ENCODE measurements around the gene USP54.
"Not testable (repeated sequence)": the region's sequence is repeated elsewhere in the genome, so short reads cannot be mapped to it uniquely, and the experiment has no call there.

The USP54 gene

DNA sequence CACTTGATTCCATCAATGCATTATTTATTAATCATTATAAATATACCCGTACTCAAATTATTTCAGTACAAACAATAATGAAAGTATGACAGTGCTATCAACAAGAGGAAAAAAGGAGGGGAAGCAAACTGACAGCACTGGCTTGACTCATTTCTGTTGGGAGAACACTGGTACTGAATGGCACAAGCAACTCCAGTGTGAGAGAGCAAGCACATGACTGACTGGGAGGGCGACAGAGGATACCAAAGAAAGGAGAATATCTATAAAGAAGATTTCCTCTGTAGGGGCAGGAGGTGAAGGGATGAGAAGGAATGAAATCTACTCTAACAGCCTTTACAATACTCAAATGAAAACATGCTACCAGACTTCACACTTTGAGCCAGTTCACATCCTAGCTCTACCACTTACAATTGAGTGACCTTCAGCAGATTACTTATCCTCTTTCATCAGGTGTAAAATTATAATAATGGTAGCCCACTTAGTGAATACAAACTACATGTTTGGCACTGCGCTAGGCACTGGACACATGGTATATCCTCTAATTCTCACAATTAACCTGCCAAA lies 1.5 kb downstream of the USP54 start:
- DNase-seq (ENCODE audit: low spot score), result no peak

DNA sequence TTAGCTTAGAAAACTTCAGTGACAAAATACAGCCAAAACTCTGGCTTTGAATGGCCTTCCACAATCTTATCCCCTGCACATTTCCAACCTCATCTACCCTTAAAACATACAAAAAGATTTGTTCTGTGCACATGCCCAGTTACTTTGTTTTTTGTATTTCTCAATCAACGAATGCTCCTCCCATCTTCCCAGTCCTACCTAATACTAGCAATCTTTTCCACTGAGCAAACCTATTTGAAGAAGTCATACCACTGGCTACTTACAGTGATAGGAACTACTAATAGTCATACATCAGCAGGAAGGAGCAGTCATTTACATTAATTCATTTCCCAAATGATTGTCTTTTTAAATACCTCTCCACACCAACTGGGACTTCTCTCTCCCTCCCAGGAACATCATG lies 2.5 kb downstream of the USP54 start:
- DNase-seq (ENCODE audit: low spot score), result no peak

DNA sequence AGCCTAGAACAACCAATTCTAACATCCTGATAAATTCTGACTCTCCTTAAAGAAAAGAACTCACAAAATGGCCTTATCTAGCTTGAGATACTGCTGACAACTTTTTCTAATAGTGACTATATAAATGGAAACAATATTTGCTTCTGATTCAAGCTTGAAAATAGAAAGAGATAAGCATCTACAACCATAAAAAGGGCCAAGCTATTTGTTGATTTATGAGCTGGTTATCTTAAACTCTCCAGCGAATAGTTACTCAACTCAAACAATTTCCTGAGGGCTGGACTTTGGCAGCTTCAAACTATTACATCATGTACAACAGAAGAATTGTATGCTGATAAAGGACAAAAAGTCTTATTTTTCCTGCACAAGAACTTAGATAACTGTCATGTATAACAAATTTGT lies 4.6 kb downstream of the USP54 start:
- no peak for DNase-seq (ENCODE audit: low spot score)

DNA sequence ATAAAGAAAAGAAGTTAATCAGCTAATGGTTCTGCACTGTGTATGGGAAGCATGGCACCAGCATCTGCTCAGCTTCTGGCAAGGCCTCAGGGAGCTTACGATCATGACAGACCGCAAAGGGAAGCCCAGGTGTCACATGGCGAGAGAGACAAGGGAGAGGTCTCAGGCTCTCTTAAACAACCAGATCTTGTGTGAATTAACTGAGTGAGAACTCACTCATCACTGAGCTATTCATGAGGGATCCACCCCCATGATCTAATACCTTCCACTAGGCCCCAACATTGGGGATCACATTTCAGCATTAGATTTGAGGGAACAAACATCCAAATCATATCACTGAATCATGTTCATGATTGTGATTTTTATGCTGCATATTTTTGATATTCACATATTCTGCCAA lies 5.8 kb downstream of the USP54 start:
- DNase-seq (ENCODE audit: low spot score), result no peak

DNA sequence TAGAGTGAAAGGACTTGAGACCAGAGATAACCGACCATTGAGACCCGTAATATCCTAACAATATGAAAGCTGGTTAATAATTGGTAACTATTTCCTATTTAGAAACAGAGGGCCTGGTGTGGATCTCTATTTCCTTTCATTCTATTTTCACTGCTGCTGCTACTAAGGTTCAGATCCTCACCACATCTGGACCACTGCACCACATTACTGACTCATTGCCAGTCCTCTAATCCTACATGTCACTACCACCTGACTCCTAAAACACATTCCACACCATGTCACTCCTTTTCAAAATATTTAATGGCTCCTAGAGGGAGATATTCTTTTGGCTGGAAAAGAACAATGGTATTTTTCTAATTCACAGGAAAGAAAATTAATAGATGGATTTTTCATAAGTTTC lies 6.4 kb downstream of the USP54 start:
- no peak for DNase-seq (ENCODE audit: low spot score)

DNA sequence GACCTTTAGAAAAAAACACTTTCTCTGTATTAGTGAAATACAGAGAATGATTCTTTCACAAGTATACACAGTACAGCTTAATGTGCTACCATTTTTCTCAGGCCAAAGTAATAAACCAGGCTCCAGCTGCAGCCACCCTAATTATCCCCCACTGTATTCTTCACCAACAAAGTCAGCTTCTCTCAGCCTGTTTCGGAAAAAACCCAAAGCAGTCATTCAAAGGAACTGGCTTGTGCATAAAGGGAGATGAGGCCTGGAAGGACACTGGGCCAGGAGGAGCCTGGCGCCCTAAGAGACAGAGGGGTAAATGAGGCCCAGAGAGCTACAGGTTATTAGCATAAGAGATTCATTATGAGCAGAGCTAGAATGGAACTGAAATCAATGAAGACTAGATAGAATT lies 9.2 kb downstream of the USP54 start:
- DNase-seq (ENCODE audit: low spot score), result no peak

DNA sequence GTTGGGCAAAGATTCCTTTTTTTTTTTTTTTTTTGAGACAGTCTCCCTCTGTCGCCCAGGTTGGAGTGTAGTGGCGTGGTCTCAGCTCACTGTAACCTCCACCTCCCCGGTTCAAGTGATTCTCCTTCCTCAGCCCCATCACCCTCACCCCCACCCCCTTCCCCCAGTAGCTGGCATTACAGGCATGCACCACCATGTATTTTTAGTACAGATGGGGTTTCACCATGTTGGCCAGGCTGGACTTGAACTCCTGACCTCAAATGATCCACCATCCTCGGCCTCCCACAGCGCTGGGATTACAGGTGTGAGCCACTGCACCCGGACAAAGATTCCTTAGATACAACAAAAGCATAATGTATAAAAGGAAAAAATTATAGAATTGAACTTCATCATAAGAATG lies 12.2 kb downstream of the USP54 start:
- not testable (repeated sequence) for DNase-seq (ENCODE audit: low spot score)

DNA sequence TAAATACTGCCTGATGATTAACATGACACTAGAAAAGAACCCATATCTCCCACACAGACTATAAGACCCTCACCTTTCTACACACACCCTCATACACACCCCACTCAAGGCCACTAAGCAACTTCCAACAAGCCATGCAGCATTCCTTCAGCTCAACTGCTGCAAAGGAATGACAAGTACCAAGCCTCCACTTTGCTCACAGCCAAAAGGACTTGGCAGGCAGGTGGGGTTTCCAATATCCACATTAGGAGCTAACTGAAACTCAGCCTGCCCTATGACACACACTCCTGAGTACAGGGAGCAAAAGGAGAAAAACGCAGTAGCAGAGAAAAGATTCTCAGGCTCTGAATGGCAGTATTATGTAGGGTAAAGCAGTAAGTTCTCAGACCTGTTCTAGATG lies 13.4 kb downstream of the USP54 start:
- DNase-seq (ENCODE audit: low spot score), result peak; percentile 38

DNA sequence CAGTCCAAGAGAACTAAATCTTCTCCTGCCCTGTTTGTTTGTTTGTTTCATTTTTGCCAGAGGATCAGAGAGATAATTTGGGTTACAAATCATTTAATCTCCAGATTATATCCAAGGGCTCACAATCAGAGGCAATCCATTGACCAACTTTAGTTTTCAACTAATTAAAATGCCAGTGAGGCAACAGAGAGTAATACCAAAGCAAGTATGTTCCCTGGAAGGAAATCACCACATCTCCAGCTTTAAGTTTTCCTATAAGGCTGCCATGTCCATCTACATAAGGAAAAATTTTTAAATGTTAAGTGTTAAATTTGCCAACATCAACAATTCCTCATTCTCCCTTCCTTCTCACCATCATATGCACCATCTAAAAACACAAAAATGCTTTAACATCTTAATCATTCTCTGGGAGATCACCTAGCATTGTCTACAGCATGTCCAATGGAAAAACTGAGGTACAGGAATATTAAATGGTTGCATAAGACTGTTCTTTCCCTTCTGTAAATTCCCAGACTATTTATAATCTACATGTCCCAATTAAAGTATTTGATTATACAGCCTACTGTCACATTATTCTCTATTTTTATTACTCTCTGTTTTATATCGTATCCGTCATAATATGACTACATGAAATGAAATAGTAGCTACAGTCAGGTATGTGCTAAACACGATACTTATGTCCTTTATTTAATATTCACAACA lies 14.1 kb downstream of the USP54 start:
- DNase-seq (ENCODE audit: low spot score), result no peak

DNA sequence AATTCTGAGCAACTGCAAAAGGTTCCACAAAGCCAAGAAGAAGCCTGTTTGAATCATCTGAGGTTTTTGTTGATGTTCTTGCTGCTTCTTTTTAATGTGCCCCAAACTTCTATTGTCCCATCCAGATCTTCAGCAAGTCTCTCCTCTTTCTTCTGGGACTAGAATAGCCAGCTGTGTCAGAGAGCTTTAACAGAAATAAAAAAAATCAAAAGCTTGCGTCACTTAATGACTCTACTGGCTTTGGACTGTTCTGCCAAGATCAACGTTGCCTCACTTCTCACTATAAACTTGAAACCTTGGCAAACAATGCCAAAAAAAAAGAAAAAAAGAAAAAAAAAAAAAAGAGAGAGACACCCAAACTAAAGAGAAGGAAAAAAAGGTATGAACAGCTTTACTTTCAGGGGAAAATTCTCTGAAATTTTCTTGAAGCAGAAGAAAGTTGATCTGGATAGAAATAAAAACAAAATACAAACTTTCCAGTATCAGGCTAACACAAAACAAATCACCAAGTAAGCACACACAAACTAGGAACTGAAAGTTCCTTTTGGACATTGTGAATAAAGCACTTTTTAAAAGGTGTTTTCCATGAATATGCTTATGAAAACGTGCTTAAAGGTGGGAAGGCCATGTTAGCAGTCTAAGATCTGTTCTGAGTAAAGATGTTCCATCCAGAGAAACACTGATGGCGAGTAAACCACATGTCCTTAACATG lies 14.8 kb downstream of the USP54 start:
- DNase-seq (ENCODE audit: low spot score), result no peak

DNA sequence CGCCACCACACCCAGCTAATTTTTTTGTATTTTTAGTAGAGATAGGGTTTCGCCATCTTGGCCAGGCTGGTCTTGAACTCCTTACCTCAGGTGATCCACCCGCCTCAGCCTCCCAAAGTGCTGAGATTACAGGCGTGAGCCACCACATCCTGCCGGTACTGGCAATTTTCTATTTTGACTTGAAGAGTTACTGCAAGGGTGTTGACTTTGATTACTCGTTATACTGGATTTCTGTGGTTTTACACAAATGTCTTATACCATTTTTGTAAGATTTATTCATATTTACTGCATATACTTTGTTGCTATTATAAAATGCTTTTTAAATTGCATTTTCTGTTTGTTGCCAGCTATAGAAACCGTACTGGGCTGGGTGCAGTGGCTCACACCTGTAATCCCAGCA lies 24.1 kb downstream of the USP54 start:
- not testable (repeated sequence) for DNase-seq (ENCODE audit: low spot score)

DNA sequence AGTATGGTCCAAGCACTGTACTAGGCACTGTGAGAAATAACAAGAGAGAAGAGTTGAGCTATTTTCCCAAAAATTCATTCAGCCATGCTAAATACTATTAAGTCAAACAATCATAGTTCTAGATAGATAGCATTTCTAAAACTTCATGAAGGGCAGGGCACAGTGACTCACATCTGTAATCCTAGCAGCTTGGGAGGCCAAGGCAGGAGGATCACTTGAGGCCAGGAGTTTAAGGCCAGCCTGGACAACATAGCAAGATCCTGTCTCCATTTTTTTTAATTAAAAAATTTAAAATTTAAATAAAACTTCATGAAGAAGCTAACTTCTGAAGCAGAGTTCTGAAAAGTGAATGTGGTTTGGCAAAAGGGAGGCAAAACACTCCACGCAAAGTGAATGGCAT lies 29.9 kb downstream of the USP54 start:
- DNase-seq (ENCODE audit: low spot score), result no peak

DNA sequence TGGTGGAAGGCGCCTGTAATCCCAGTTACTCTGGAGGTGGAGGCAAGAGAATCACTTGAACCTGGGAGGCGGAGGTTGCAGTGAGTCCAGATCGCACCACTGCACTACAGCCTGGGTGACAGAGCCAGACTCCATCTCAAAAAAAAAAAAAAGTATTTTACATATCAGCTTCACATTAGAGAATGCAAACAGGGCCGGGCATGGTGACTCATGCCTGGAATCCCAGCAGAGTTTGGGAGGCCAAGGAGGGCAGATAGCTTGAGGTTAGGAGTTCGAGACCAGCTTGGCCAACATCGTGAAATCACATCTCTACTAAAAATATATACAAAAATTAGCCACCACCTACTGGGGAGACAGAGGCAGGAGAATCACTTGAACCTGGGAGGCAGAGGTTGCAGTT lies 31.6 kb downstream of the USP54 start:
- no peak for DNase-seq (ENCODE audit: low spot score)

DNA sequence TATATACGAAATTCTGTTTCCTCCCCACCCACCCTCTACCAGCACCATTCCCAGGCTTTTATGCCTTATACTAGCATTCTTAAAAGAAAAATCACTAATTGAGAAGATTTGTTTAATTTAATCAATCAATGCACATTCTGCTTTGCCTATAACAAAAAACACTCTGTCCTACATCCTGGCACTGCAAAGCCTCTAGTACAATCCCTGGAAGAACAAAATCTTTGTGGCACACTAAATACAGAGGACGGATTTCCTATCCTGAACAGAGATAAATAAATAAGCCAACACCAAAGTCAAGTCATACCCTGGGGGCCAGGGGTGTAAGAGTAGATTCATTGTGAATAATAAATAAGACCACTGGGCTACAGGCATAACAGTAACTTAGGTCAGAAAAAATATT lies 34.3 kb downstream of the USP54 start:
- DNase-seq (ENCODE audit: low spot score), result no peak

DNA sequence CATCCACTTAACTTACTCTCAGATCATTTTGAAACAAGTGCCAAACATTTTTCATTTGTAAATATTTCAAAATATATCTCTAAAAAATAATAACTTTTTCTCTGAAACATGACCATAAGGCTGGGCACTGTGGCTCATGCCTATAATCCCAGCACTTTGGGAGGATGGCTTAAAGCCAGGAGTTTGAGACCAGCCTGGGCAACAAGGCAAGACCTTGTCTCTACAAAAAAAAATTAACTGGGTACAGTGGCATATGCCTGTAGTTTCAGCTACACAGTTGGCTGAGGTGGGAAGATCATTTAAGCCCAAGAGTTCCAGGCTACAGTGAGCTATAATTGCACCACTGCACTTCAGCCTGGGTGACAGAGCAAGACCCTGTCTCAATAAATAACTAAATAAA lies 36.4 kb downstream of the USP54 start:
- DNase-seq (ENCODE audit: low spot score), result peak; percentile 79

DNA sequence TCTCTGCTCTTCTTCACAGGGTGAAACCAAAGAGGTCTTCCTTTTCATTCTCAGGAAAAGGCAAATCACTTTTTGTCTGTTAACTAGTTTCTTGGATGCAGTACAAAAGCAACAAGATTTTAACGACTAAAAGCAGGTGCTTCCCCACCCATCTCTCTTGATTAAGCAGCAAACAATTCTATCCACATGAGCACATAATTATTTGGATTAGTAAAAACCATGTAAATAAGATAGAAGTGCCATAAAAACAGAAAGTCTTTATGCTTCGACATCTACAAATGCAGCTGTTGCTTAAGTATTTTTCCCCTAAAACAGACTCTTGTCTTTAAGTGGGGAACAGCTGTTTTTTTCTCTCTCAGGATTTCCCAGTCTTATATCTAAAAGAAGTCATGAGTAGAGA lies 37.4 kb downstream of the USP54 start:
- DNase-seq (ENCODE audit: low spot score), result no peak

DNA sequence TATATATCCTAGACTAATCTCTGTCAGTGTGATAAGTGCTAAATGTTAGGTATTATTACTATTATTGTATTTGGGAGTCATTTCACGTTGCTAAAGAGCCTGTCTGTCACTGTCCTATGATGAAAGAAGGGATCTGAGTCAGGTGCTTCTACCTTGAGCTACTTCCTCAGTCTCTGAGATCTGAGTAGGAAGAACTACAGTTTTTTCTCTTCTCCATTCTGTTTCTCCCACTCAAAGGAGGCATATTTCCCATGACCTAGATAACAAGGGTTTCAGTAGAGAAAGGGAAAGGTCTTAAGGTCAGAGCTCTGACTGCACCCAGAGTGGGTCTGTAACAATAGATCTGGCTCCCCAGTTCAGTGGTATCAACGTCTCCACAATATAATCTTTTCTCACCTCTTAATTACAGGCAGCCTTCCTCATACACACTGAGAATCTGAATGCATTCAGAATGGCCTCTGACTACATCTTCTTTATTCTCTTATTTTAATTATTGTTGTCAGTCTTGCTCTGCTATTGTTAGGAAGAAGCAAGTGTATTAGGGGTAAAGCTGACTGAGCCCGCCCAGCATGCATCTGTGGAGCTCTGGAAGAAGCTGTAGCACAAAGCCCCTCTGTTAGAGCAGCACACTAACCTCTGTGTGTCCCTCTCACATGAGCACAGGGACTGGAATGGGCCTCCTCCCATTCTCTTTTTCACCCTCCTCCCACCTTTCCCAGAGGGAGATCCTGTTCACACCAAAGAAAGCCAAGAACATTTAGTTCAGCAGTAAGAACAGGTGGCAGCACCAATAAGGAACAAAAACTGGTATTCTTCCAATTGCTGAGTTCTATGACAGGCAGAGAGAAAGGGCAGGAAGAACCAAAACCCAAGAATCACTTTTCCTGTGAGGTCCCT lies 38.1 kb downstream of the USP54 start:
- DNase-seq (ENCODE audit: low spot score), result peak; percentile 85

DNA sequence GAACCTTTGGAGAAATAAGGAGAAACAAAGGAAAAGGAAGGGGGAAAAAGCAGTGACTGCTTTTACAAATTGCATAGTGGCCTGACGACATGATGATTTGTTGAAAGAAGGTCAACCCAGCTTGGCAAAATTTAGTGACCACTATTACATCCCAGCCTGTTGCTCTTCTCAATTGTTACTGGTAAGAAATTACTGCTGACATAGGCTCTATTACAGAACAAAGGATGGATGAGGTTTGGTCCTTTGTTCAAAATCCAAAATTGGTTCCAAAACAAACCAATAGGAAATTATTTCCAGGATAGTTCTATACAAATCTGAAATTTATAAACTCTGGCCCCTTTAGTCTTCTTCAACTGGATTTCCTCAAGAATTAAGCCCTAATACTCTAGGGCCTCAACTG lies 39.6 kb downstream of the USP54 start:
- DNase-seq (ENCODE audit: low spot score), result no peak

DNA sequence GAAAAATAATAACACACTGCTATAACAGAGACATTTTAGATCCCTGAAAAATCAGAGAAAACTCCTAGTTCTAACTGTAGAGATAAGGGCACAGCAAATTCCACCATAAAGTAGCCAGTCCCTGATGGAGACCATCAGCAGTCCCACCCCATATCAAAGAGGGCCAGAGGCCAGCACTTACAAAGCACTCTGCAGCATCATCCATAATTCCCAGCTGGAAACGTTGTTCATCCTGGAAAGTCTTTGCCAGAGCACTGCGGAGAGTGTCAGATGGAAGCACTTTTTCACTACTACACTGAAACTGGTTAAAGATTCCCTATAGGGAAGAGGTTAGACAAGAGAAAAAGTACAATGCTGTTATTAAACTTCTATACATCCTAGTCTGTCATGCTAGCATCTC lies 45.8 kb downstream of the USP54 start:
- DNase-seq (ENCODE audit: low spot score), result no peak

DNA sequence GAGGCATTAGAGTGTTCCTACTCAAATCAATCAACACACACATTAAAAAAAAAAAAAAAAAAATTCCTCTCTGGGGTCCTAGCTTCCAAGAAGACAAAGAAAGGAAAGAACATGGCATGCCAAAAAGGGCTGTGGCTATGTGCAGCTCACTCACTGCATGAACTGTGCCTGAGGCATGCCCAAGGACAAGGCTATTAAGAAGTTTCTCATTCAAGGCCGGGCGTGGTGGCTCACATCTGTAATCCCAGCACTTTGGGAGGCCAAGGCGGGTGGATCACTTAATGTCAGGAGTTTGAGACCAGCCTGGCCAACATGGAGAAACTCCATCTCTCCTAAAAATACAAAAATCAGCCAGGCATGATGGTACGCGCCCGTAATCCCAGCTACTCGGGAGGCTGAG lies 53.4 kb downstream of the USP54 start:
- DNase-seq (ENCODE audit: low spot score), result no peak

DNA sequence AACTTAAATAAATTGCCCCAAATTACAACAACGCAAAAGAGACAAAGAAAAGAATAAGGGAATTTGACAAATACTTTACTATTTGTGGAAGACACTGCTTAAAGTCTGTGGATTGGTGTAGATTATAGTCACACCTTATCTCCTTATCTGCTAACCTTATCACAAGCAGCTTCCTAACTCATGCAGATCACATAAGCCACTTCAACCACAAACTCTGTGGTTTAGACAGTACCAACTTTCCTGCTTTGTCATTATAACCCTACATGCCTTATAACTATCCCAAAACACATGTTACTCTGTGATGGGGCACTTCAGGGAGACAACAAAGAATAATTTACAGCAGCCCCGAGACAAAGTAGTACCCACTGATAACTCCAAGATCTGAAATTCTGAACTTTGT lies 53.9 kb downstream of the USP54 start:
- no peak for DNase-seq (ENCODE audit: low spot score)

DNA sequence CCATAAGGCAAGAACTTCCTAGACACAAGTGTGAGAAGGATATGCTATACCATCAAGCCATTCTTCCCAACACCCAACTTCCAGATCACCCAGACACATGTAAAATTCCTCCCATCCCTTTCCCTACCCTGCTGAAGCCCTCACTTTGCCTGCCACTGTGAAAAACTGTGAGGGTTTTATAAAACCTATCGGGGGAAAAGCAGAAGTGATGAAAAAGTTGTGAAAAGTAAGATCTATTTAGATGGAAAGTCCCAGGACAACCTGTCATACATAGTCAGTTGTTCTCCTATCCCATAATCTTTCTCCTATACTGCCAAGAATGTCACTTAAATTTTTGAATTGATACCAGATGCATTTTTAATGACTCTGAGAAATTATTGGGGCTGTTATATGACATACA lies 56.3 kb downstream of the USP54 start:
- DNase-seq (ENCODE audit: low spot score), result no peak

Measured in cerebellar cortex (tissue), 1 donor.